Fibroblast of the aortic adventitia (primary cell): Measurements from ENCODE around the gene SLC15A5. TPM values are rescaled to one million over a fixed set of nuclear protein-coding genes. Genes with fewer than 3 reads are reported as not detected.

Source experiments
- DNase-seq: peaks from one replicate; pipeline ENCODE4 v3.0.0-alpha.2; 2010; ENCODE audit warnings: low read depth
- H3K4me3 ChIP-seq: 2 replicates; pipeline ENCODE4 v1.5.1; 2011; ENCODE audit warnings: low read depth, mild to moderate bottlenecking, control low read depth, low read length, moderate library complexity
- CTCF ChIP-seq: IDR thresholded peaks from 2 replicates; pipeline ENCODE4 v1.5.1; 2011; ENCODE audit warnings: mild to moderate bottlenecking, low read length, control low read depth, inconsistent platforms; ENCODE audit not compliant: insufficient read depth
- total RNA-seq: library from RNA; depleted of rRNA; stranded (reverse); fragments of >200 nt; gene quantifications from 2 replicates; pipeline ENCODE4 v1.2.3, GENCODE V29; 2012; ENCODE audit warnings: low replicate concordance

Gene SLC15A5
- total RNA-seq, 1 donor: not detected

GRCh38 chr12:16310934-16311333 is 33.4 kb upstream of the SLC15A5 start:
- TF ChIP-seq CTCF: no peak
- H3K4me3 ChIP-seq: no peak overlapping the region
- DNase-seq: no peak

- TF ChIP-seq CTCF: no peak
Measured at GRCh38 chr12:16307856-16308475, 30.5 kb upstream of the SLC15A5 start.

GRCh38 chr12:16303939-16304338 is 26.5 kb upstream of the SLC15A5 start:
- DNase-seq: no peak
- H3K4me3 ChIP-seq: no peak overlapping the region
- TF ChIP-seq CTCF: no peak

More at GRCh38 chr12:16307856-16308475, 30.5 kb upstream of the SLC15A5 start:
- H3K4me3 ChIP-seq: no peak overlapping the region
- DNase-seq: peak; percentile 10

GRCh38 chr12:16300736-16301135 is 23.3 kb upstream of the SLC15A5 start:
- no peak overlapping the region for H3K4me3 ChIP-seq
- DNase-seq: peak; percentile 81

GRCh38 chr12:16300122-16300521 is 22.6 kb upstream of the SLC15A5 start:
- no peak overlapping the region for H3K4me3 ChIP-seq
- peak; percentile 43 for DNase-seq
- TF ChIP-seq CTCF: no peak

More at GRCh38 chr12:16300736-16301135, 23.3 kb upstream of the SLC15A5 start:
- no peak for TF ChIP-seq CTCF

- peak; percentile 37 for DNase-seq
- no peak for TF ChIP-seq CTCF
Measured at GRCh38 chr12:16299403-16299802, 21.9 kb upstream of the SLC15A5 start.

GRCh38 chr12:16297521-16297920 is 20.0 kb upstream of the SLC15A5 start:
- no peak for TF ChIP-seq CTCF
- H3K4me3 ChIP-seq: no peak overlapping the region
- no peak for DNase-seq

More at GRCh38 chr12:16299403-16299802, 21.9 kb upstream of the SLC15A5 start:
- H3K4me3 ChIP-seq: no peak overlapping the region
